PC-3 (cell line): Measurements from ENCODE around the gene DSCAM. TPM values are rescaled to one million over a fixed set of nuclear protein-coding genes. Genes with fewer than 3 reads are reported as not detected.

Source experiments
- ATAC-seq: fragments of 200-7000 bp; cut with Tn5 transposase; 2 replicates; pipeline ENCODE4 v1.9.1; 2020; ENCODE audit warnings: mild to moderate bottlenecking, moderate library complexity
- BruUV-seq: library from RNA; stranded (reverse); fragments of 400-500 nt; replicated peaks from 2 replicates; lab custom pipeline; 2021; lab: Mats Ljungman, UMichigan
- CTCF ChIA-PET: fragments of 300-600 bp; sonication (Branson Sonifier 250); formaldehyde crosslinking; loops from one replicate; lab custom pipeline; 2022; ENCODE audit warnings: antibody characterized with exemption; lab: Charles Lee
- POLR2A ChIA-PET: fragments of 300-600 bp; sonication (Branson Sonifier 250); formaldehyde crosslinking; loops from one replicate; lab custom pipeline; 2022; ENCODE audit warnings: antibody characterized with exemption; ENCODE audit not compliant: unreplicated experiment; lab: Charles Lee
- DNase-seq: peaks from one replicate; pipeline ENCODE4 v3.0.0-alpha.2; 2015
- H2AFZ ChIP-seq: fragments of 300-600 bp; sonication (generic); 2 replicates; pipeline ENCODE4 v1.6.0; 2016; ENCODE audit warnings: antibody characterized with exemption, low read length
- H3F3A ChIP-seq: fragments of 300-600 bp; sonication (generic); one replicate; pipeline ENCODE4 v1.6.0; 2017; ENCODE audit warnings: antibody characterized with exemption, low read length, control low read depth, mild to moderate bottlenecking; ENCODE audit not compliant: unreplicated experiment
- H3K27ac ChIP-seq: fragments of 300-600 bp; sonication (generic); 2 replicates; pipeline ENCODE4 v1.5.1; 2016; ENCODE audit warnings: mild to moderate bottlenecking, low read length
- H3K27me3 ChIP-seq: fragments of 300-600 bp; sonication (generic); 2 replicates; pipeline ENCODE4 v1.6.1; 2016; ENCODE audit warnings: low read length, mixed read lengths
- H3K36me3 ChIP-seq: fragments of 300-600 bp; sonication (generic); 2 replicates; pipeline ENCODE4 v1.6.1; 2016; ENCODE audit warnings: low read depth, mixed run types, low read length, mixed read lengths
- H3K4me1 ChIP-seq: fragments of 300-600 bp; sonication (generic); 2 replicates; pipeline ENCODE4 v1.5.1; 2016; ENCODE audit warnings: low read length; ENCODE audit not compliant: insufficient read depth
- H3K4me2 ChIP-seq: fragments of 300-600 bp; sonication (generic); 2 replicates; pipeline ENCODE4 v1.6.0; 2016; ENCODE audit warnings: low read length
- H3K4me3 ChIP-seq: fragments of 300-600 bp; sonication (generic); 2 replicates; pipeline ENCODE4 v1.5.1; 2016; ENCODE audit warnings: mild to moderate bottlenecking, low read length, mixed read lengths
- H3K79me2 ChIP-seq: fragments of 300-600 bp; sonication (generic); 2 replicates; pipeline ENCODE4 v1.6.1; 2017; ENCODE audit warnings: low read length, mixed read lengths
- H3K9ac ChIP-seq: fragments of 300-600 bp; sonication (generic); 2 replicates; pipeline ENCODE4 v1.6.0; 2016; ENCODE audit warnings: mild to moderate bottlenecking, low read length
- H3K9me2 ChIP-seq: fragments of 300-600 bp; sonication (generic); replicated peaks from 2 replicates; pipeline ENCODE4 v1.6.1; 2016; ENCODE audit warnings: mixed run types, low read length, mixed read lengths
- H3K9me3 ChIP-seq: fragments of 300-600 bp; sonication (generic); 2 replicates; pipeline ENCODE4 v1.6.1; 2016; ENCODE audit warnings: low read length, mixed read lengths
- H4K20me1 ChIP-seq: fragments of 300-600 bp; sonication (generic); 2 replicates; pipeline ENCODE4 v1.6.1; 2016; ENCODE audit warnings: low read length, mixed read lengths
- CTCF ChIP-seq: fragments of 300-600 bp; sonication (generic); conservative IDR thresholded peaks from 2 replicates; pipeline ENCODE4 v1.5.1; 2017; ENCODE audit warnings: antibody characterized with exemption, low read depth, mild to moderate bottlenecking, low read length
- EZH2 ChIP-seq: fragments of 300-600 bp; sonication (generic); IDR thresholded peaks from one replicate; pipeline ENCODE4 v1.6.1; 2017; ENCODE audit warnings: antibody characterized with exemption, mild to moderate bottlenecking, low read length; ENCODE audit not compliant: unreplicated experiment
- EZH2phosphoT487 ChIP-seq: fragments of 300-600 bp; sonication (generic); IDR thresholded peaks from 2 replicates; pipeline ENCODE4 v1.6.1; 2018; ENCODE audit warnings: mild to moderate bottlenecking, antibody characterized with exemption, low read length, borderline replicate concordance
- intact Hi-C: fragments of 100-400 bp; cut with micrococcal nuclease; formaldehyde crosslinking; loops from 2 replicates; pipeline ENCODE4 v1.9.0; 2023
- total RNA-seq: library from RNA; depleted of rRNA; stranded (reverse); fragments of >200 nt; gene quantifications from 2 replicates; pipeline ENCODE4 v1.2.3, GENCODE V29; 2014

The DSCAM gene
- total RNA-seq, 1 experiment from 2014 or later: not detected

DNA sequence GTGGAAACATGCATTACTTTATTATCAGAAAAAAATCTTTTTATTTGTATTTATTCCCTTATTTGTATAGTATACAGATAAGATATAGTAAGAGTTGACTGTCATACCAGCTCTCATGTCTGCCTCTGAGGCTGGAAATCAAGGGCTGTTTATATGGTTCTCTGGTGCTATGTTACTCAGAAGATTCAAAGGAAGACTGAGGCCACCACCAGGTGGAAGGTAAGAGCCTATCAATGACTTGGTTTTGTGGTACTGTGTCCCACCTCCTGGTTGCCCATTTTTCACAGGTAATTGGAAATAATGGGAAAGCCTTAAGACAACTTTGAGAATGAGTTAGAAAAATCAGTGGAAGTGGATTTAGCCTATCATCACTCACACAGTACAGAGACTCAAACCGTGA is 342.1 kb downstream of the DSCAM start:
- no peaks in the 10 kb centered on the region for H3K9me3 ChIP-seq
- ChIA-PET POLR2A (no interaction called here), CTCF (no interaction called here)
- TF ChIP-seq CTCF: no peak
- TF ChIP-seq EZH2phosphoT487: no peak
- no peaks in the 10 kb centered on the region for H3K36me3 ChIP-seq
- H3K4me1 ChIP-seq: peaks cover 23% of the 10 kb centered on the region
- no peaks in the 10 kb centered on the region for H3K79me2 ChIP-seq
- ATAC-seq (no peak), DNase-seq (no peak)
- H4K20me1 ChIP-seq: no peaks in the 10 kb centered on the region
- no peaks in the 10 kb centered on the region for H3F3A ChIP-seq
- no peak overlapping the region for H3K4me2 ChIP-seq
- intact Hi-C loops: no loop called here
- no peak overlapping the region for H3K9ac ChIP-seq
- H3K27me3 ChIP-seq: no peaks in the 10 kb centered on the region
- no TSS peak for BruUV-seq
- no peak overlapping the region for H2AFZ ChIP-seq
- H3K27ac ChIP-seq: no peak overlapping the region
- no peaks in the 10 kb centered on the region for H3K9me2 ChIP-seq
- no peak overlapping the region for H3K4me3 ChIP-seq

GRCh38 chr21:40496116-40496515 is 350.8 kb downstream of the DSCAM start:
- no peak overlapping the region for H3K4me3 ChIP-seq
- ATAC-seq (no peak), DNase-seq (no peak)
- TF ChIP-seq CTCF (no peak), EZH2 (no peak), EZH2phosphoT487 (no peak)
- H3K4me1 ChIP-seq: no peaks in the 10 kb centered on the region
- H3K79me2 ChIP-seq: no peaks in the 10 kb centered on the region
- no peak overlapping the region for H3K27ac ChIP-seq
- no TSS peak for BruUV-seq
- no peak overlapping the region for H2AFZ ChIP-seq
- intact Hi-C loops: no loop called here
- H3K27me3 ChIP-seq: no peaks in the 10 kb centered on the region
- peaks cover 13% of the 10 kb centered on the region; the same call in 1 of the 2 replicates for H3K9me3 ChIP-seq
- POLR2A ChIA-PET: no interaction called here
- no peak overlapping the region for H3K4me2 ChIP-seq
- no peaks in the 10 kb centered on the region for H3K36me3 ChIP-seq
- no peaks in the 10 kb centered on the region for H4K20me1 ChIP-seq
- H3K9ac ChIP-seq: no peak overlapping the region
- H3K9me2 ChIP-seq: no peaks in the 10 kb centered on the region
- CTCF ChIA-PET: no interaction called here
- H3F3A ChIP-seq: no peaks in the 10 kb centered on the region

DNA sequence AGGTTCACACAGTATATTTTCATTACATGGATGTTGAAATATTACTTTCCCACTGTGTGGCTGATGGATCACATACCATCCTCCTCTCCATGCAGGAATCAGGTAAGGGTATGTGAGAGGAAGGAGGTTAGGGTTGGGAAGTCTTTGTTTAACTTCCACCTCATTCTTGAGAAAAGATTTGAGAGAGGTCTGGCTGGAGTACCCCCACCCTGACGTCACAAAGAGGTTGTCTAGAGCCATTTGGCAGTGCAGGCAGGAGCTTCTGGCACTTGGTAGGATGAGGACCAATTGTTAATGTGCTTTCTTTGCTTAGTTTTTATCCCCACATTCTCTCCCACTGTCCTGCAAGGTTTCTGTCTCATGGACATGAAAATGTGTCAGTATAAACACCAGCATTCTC is 356.6 kb downstream of the DSCAM start:
- Histone ChIP-seq H3K27me3 (no peaks in the 10 kb centered on the region), H3K9me2 (no peaks in the 10 kb centered on the region), H2AFZ (no peak overlapping the region), H3K36me3 (no peaks in the 10 kb centered on the region), H3K4me1 (no peaks in the 10 kb centered on the region), H3K9ac (no peak overlapping the region), H3K4me2 (no peak overlapping the region), H4K20me1 (no peaks in the 10 kb centered on the region), H3F3A (no peaks in the 10 kb centered on the region), H3K27ac (no peak overlapping the region), H3K79me2 (no peaks in the 10 kb centered on the region), H3K9me3 (peaks cover 13% of the 10 kb centered on the region; the same call in 1 of the 2 replicates), H3K4me3 (no peak overlapping the region)
- TF ChIP-seq CTCF (no peak), EZH2phosphoT487 (no peak), EZH2 (no peak)
- ChIA-PET CTCF (no interaction called here), POLR2A (no interaction called here)
- DNase-seq (no peak), ATAC-seq (no peak)
- no TSS peak for BruUV-seq
- intact Hi-C loops: no loop called here
